Stimulated activated CD8-positive, alpha-beta memory T cell treated with anti-CD3 and anti-CD28 coated beads, Interleukin-12 subunit alpha, Interleukin-12 subunit beta, amount 100 ng/mL, for 24 hours (primary cell): ENCODE measurements around the gene WDR86.

Experiments used
- DNase-seq: peaks from one replicate; pipeline ENCODE4 v3.0.0-alpha.2; 2020; ENCODE audit errors: extremely low read depth

The WDR86 gene

GRCh38 chr7:151379534-151380198 lies 30.2 kb downstream of the WDR86 start:
- no peak for DNase-seq

GRCh38 chr7:151379193-151379520 lies 30.7 kb downstream of the WDR86 start:
- DNase-seq: no peak

- no peak for DNase-seq
Measured at GRCh38 chr7:151378496-151379192, 31.2 kb downstream of the WDR86 start.

GRCh38 chr7:151378011-151378410 lies 31.8 kb downstream of the WDR86 start:
- DNase-seq: no peak

GRCh38 chr7:151377406-151377805 lies 32.4 kb downstream of the WDR86 start:
- no peak for DNase-seq

GRCh38 chr7:151376218-151376902 lies 33.5 kb downstream of the WDR86 start:
- DNase-seq: no peak

- no peak for DNase-seq
Measured at GRCh38 chr7:151375530-151376217, 34.2 kb downstream of the WDR86 start.

GRCh38 chr7:151374726-151375125 lies 35.1 kb downstream of the WDR86 start:
- no peak for DNase-seq

- DNase-seq: no peak
Measured at GRCh38 chr7:151374139-151374538, 35.7 kb downstream of the WDR86 start.

- no peak for DNase-seq
Measured at GRCh38 chr7:151373599-151373998, 36.2 kb downstream of the WDR86 start.

GRCh38 chr7:151372612-151373265 lies 37.1 kb downstream of the WDR86 start:
- no peak for DNase-seq

GRCh38 chr7:151371266-151371665 lies 38.6 kb downstream of the WDR86 start:
- no peak for DNase-seq

- peak; percentile 38 for DNase-seq
Measured at GRCh38 chr7:151368136-151368571, 41.7 kb downstream of the WDR86 start.

- no peak for DNase-seq
Measured at GRCh38 chr7:151367284-151367683, 42.6 kb downstream of the WDR86 start.

GRCh38 chr7:151366880-151367222 lies 43.0 kb downstream of the WDR86 start:
- DNase-seq: no peak

- DNase-seq: no peak
Measured at GRCh38 chr7:151366166-151366879, 43.5 kb downstream of the WDR86 start.

- DNase-seq: no peak
Measured at GRCh38 chr7:151363182-151363581, 46.7 kb downstream of the WDR86 start.

GRCh38 chr7:151361193-151361959 lies 48.5 kb downstream of the WDR86 start:
- no peak for DNase-seq

- DNase-seq: no peak
Measured at GRCh38 chr7:151352512-151352911, 57.3 kb downstream of the WDR86 start.

- DNase-seq: peak; percentile 24
Measured at GRCh38 chr7:151351967-151352366, 57.9 kb downstream of the WDR86 start.

GRCh38 chr7:151351027-151351426 lies 58.8 kb downstream of the WDR86 start:
- DNase-seq: peak; percentile 31
